Measurements from ENCODE around the gene PTPRA.

Gene PTPRA

DNA sequence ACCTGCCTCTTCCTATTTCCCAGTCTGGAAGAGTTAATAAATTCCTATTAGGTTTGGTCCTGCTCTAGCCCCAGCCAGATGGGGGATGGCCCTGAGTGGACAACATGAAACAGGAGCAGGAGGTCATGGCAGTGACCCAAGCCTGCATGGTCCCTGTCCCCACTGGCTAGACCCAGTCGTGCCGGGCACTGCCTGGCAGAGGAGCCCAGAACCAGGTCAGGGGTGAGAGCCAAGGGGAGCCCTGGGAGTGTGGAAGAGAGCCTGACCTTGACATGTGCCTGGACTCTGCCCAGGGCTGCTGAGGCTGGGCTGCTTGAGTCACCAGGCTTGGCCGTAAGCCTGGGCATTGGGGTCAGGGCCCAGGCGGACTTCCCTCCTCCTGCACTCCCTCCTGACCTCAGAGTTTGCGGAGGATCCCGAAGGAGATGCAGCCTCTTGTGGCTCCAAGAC, 207.7 kb downstream of the PTPRA start:
- no peak overlapping the region for H2BK5ac ChIP-seq (ENCODE audit: low read depth, low read length, poor library complexity)
- no CpG with 5 or more reads among the region's 6 CpGs for WGBS (ENCODE audit: extremely low coverage, insufficient coverage, insufficient read length)
- H3K4me2 ChIP-seq (ENCODE audit: low read length), result no peak overlapping the region
- H2BK120ac ChIP-seq (ENCODE audit: insufficient read depth, low read length, poor library complexity), result no peak overlapping the region
- H3K4me3 ChIP-seq (ENCODE audit: low read depth, low read length), result no peak overlapping the region
- no peak overlapping the region for H3K18ac ChIP-seq (ENCODE audit: low read length)
- H3K9ac ChIP-seq (ENCODE audit: low read length), result no peak overlapping the region
- H3K79me1 ChIP-seq (ENCODE audit: low read length), result no peaks in the 10 kb centered on the region
- no peak overlapping the region for H4K8ac ChIP-seq (ENCODE audit: low read depth, low read length)
- H2BK12ac ChIP-seq (ENCODE audit: low read length), result no peak overlapping the region
- no peak overlapping the region for H3K14ac ChIP-seq (ENCODE audit: low read length)
- H4K91ac ChIP-seq (ENCODE audit: low read depth, low read length), result no peak overlapping the region
- peaks cover 37% of the 10 kb centered on the region for H3K27me3 ChIP-seq (ENCODE audit: insufficient read depth, low read length)
- H3K4ac ChIP-seq (ENCODE audit: low read depth, low read length), result no peak overlapping the region
- no peak overlapping the region for H2AK5ac ChIP-seq (ENCODE audit: low read length)
- peaks cover 0 to 13% of the 10 kb centered on the region in 2 experiments for H3K4me1 ChIP-seq (ENCODE audit: control insufficient read depth in 1 of 2, insufficient read depth in 2 of 2, low read length in 2 of 2)
- no peak overlapping the region for H3K23ac ChIP-seq (ENCODE audit: low read length)
- no peak overlapping the region for H2AFZ ChIP-seq (ENCODE audit: insufficient read depth, low read length, poor library complexity)
- DNase-seq, result no peak
- H3K9me3 ChIP-seq (ENCODE audit: insufficient read depth, low read depth, low read length), result peaks cover 5% of the 10 kb centered on the region
- no peak overlapping the region for H4K12ac ChIP-seq (ENCODE audit: low read depth, low read length)
- no peak overlapping the region for H3K27ac ChIP-seq (ENCODE audit: low read depth, low read length)
- no peaks in the 10 kb centered on the region for H3K36me3 ChIP-seq (ENCODE audit: control insufficient read depth in 1 of 2, insufficient read depth in 2 of 2, low read length in 2 of 2)
- H3K79me2 ChIP-seq (ENCODE audit: control insufficient read depth, insufficient read depth, low read length, poor library complexity), result no peaks in the 10 kb centered on the region

DNA sequence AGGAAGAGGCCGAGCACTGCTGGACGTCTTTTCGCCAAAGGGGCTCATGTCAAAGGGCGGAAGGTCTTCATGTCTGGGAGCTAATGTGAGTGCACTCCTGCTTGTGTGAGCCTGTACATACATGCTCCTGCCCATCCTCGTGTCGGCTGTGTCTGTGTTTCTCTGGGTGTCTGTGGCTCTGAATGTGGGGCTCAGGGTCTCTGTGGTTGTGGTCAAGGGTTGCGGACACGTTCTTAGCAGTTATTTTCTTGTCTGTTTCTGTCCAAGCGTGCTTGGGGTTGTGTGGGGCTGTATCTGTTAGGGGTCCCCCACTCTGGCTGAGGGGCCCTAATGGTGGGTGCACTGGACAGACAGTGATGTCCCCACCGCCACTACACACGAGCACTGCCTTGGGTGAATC, 208.4 kb downstream of the PTPRA start:
- no peak overlapping the region for H2AK5ac ChIP-seq (ENCODE audit: low read length)
- no peak overlapping the region for H3K27ac ChIP-seq (ENCODE audit: low read depth, low read length)
- H3K23ac ChIP-seq (ENCODE audit: low read length), result no peak overlapping the region
- H3K18ac ChIP-seq (ENCODE audit: low read length), result no peak overlapping the region
- no peak overlapping the region for H3K9ac ChIP-seq (ENCODE audit: low read length)
- DNase-seq, result no peak
- H3K4ac ChIP-seq (ENCODE audit: low read depth, low read length), result no peak overlapping the region
- H3K4me3 ChIP-seq (ENCODE audit: low read depth, low read length), result no peak overlapping the region
- peaks cover 37% of the 10 kb centered on the region for H3K27me3 ChIP-seq (ENCODE audit: insufficient read depth, low read length)
- H3K4me1 ChIP-seq (ENCODE audit: control insufficient read depth in 1 of 2, insufficient read depth in 2 of 2, low read length in 2 of 2), result peaks cover 0 to 13% of the 10 kb centered on the region in 2 experiments
- H3K36me3 ChIP-seq (ENCODE audit: control insufficient read depth in 1 of 2, insufficient read depth in 2 of 2, low read length in 2 of 2), result no peaks in the 10 kb centered on the region
- H2BK120ac ChIP-seq (ENCODE audit: insufficient read depth, low read length, poor library complexity), result no peak overlapping the region
- no peak overlapping the region for H2BK12ac ChIP-seq (ENCODE audit: low read length)
- no peaks in the 10 kb centered on the region for H3K79me1 ChIP-seq (ENCODE audit: low read length)
- WGBS (ENCODE audit: extremely low coverage, insufficient coverage, insufficient read length), result no CpG with 5 or more reads among the region's 11 CpGs
- H4K12ac ChIP-seq (ENCODE audit: low read depth, low read length), result no peak overlapping the region
- no peaks in the 10 kb centered on the region for H3K79me2 ChIP-seq (ENCODE audit: control insufficient read depth, insufficient read depth, low read length, poor library complexity)
- no peak overlapping the region for H2BK5ac ChIP-seq (ENCODE audit: low read depth, low read length, poor library complexity)
- no peak overlapping the region for H4K8ac ChIP-seq (ENCODE audit: low read depth, low read length)
- H4K91ac ChIP-seq (ENCODE audit: low read depth, low read length), result no peak overlapping the region
- H3K4me2 ChIP-seq (ENCODE audit: low read length), result no peak overlapping the region
- H3K9me3 ChIP-seq (ENCODE audit: insufficient read depth, low read depth, low read length), result peaks cover 5% of the 10 kb centered on the region
- no peak overlapping the region for H3K14ac ChIP-seq (ENCODE audit: low read length)
- H2AFZ ChIP-seq (ENCODE audit: insufficient read depth, low read length, poor library complexity), result no peak overlapping the region

DNA sequence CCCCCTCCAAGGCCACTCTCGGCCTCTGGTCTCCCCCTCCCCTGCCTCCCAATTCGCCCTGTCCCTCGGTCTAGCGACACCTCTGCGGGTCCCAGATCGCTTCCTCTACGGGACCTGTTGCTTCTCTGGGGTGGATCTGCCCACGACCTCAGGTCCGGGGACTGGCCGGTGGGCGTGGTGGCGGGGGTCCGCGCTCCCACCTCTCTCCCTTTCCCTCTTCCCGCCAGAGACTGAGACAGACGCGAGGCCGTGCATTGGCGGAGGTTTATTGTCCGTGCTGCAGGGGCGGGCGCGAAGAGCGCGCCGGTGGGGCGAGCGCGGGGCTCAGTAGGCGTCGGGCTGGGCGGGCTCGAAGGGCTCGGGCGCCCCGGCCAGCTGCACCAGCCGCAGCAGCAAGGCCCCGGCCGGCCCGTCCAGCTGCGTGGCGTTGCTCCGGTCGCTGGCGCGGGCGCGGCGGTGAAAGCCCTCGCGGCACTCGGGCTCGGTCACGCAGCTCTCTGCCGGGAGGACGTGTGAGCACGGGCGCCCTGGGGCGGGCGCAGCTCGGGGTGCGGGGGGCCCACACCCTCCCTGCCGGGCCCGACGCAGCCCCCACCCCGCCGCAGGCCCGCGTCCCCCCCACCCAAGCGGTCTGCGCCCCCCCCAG, 209.1 kb downstream of the PTPRA start:
- peaks cover 37% of the 10 kb centered on the region for H3K27me3 ChIP-seq (ENCODE audit: insufficient read depth, low read length)
- no peak overlapping the region for H2AK5ac ChIP-seq (ENCODE audit: low read length)
- H3K4ac ChIP-seq (ENCODE audit: low read depth, low read length), result no peak overlapping the region
- no peak overlapping the region for H3K14ac ChIP-seq (ENCODE audit: low read length)
- no peak overlapping the region for H2BK12ac ChIP-seq (ENCODE audit: low read length)
- H3K9ac ChIP-seq (ENCODE audit: low read length), result no peak overlapping the region
- H3K18ac ChIP-seq (ENCODE audit: low read length), result no peak overlapping the region
- H2BK120ac ChIP-seq (ENCODE audit: insufficient read depth, low read length, poor library complexity), result no peak overlapping the region
- no peaks in the 10 kb centered on the region for H3K79me2 ChIP-seq (ENCODE audit: control insufficient read depth, insufficient read depth, low read length, poor library complexity)
- H3K23ac ChIP-seq (ENCODE audit: low read length), result no peak overlapping the region
- no peaks in the 10 kb centered on the region for H3K79me1 ChIP-seq (ENCODE audit: low read length)
- no peaks in the 10 kb centered on the region for H3K36me3 ChIP-seq (ENCODE audit: control insufficient read depth in 1 of 2, insufficient read depth in 2 of 2, low read length in 2 of 2)
- no peak overlapping the region for H4K12ac ChIP-seq (ENCODE audit: low read depth, low read length)
- DNase-seq, result peak in 1 of 2 donors; percentile 6
- H3K4me2 ChIP-seq (ENCODE audit: low read length), result peak overlapping the region; percentile 57
- peaks cover 5% of the 10 kb centered on the region for H3K9me3 ChIP-seq (ENCODE audit: insufficient read depth, low read depth, low read length)
- no CpG with 5 or more reads among the region's 71 CpGs for WGBS (ENCODE audit: extremely low coverage, insufficient coverage, insufficient read length)
- H4K91ac ChIP-seq (ENCODE audit: low read depth, low read length), result no peak overlapping the region
- no peak overlapping the region for H2AFZ ChIP-seq (ENCODE audit: insufficient read depth, low read length, poor library complexity)
- no peak overlapping the region for H2BK5ac ChIP-seq (ENCODE audit: low read depth, low read length, poor library complexity)
- no peak overlapping the region for H3K27ac ChIP-seq (ENCODE audit: low read depth, low read length)
- H3K4me1 ChIP-seq (ENCODE audit: control insufficient read depth in 1 of 2, insufficient read depth in 2 of 2, low read length in 2 of 2), result peaks cover 0 to 13% of the 10 kb centered on the region in 2 experiments
- no peak overlapping the region for H3K4me3 ChIP-seq (ENCODE audit: low read depth, low read length)
- no peak overlapping the region for H4K8ac ChIP-seq (ENCODE audit: low read depth, low read length)

DNA sequence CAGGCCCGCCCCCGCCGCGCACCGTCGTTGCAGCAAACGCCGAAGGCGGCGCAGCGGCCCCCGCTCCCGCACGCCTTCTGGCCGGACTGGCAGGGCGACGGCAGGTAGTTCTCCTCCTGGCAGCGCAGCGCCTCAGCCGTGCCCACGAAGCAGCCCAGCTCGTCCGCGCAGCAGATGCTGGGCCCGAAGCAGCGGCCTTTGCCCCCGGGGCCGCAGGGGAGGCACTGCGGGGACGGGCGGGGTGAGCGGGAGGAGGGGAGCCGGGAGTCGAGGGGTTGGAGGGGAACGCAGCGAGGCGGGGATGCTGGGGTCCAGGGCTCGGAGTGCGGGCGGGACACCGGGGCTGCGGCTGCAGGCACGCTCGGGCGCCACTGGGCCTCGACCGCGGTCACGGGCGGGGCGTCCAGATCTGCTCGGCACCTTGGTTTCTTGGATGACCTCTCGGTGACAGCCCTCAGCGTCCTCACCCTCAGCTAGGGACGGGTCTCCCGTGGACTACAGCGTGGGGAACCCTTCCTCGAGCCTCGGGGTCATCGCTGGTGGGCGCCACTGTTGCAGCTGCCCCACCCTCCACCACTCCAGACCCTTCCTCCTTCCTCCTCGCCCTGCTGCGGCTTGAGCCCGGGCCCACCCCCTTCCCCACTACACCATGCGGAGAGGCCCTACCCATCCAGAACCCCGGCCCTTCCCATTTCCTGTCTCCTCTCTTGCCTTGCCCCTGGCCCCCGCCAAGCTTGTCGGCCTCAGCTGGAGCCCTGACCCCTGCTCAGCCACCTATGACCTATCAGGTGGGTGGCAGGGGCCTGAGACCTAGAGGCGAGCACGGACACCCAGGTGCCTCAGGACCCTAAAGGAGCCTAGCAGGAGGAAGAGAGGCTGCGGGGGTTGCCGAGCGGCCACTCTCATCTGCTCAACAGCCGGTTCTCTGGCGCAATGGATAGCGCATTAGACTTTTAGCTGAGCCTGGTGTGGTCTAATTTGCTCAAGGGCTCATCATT, 210.0 kb downstream of the PTPRA start:
- Histone ChIP-seq H2BK5ac (ENCODE audit: low read depth, low read length, poor library complexity) (no peak overlapping the region), H3K23ac (ENCODE audit: low read length) (no peak overlapping the region), H3K4me2 (ENCODE audit: low read length) (peak overlapping the region; percentile 54), H2AK5ac (ENCODE audit: low read length) (no peak overlapping the region), H3K79me2 (ENCODE audit: control insufficient read depth, insufficient read depth, low read length, poor library complexity) (no peaks in the 10 kb centered on the region), H3K27ac (ENCODE audit: low read depth, low read length) (no peak overlapping the region), H4K8ac (ENCODE audit: low read depth, low read length) (no peak overlapping the region), H2BK12ac (ENCODE audit: low read length) (no peak overlapping the region), H3K36me3 (ENCODE audit: control insufficient read depth in 1 of 2, insufficient read depth in 2 of 2, low read length in 2 of 2) (no peaks in the 10 kb centered on the region), H4K12ac (ENCODE audit: low read depth, low read length) (no peak overlapping the region), H2AFZ (ENCODE audit: insufficient read depth, low read length, poor library complexity) (no peak overlapping the region), H3K18ac (ENCODE audit: low read length) (no peak overlapping the region), H3K79me1 (ENCODE audit: low read length) (no peaks in the 10 kb centered on the region), H2BK120ac (ENCODE audit: insufficient read depth, low read length, poor library complexity) (no peak overlapping the region), H4K91ac (ENCODE audit: low read depth, low read length) (no peak overlapping the region), H3K4me3 (ENCODE audit: low read depth, low read length) (peak overlapping the region; percentile 26), H3K4me1 (ENCODE audit: control insufficient read depth in 1 of 2, insufficient read depth in 2 of 2, low read length in 2 of 2) (peaks cover 0 to 13% of the 10 kb centered on the region in 2 experiments), H3K4ac (ENCODE audit: low read depth, low read length) (no peak overlapping the region), H3K9ac (ENCODE audit: low read length) (no peak overlapping the region), H3K14ac (ENCODE audit: low read length) (no peak overlapping the region), H3K9me3 (ENCODE audit: insufficient read depth, low read depth, low read length) (peaks cover 5% of the 10 kb centered on the region), H3K27me3 (ENCODE audit: insufficient read depth, low read length) (peaks cover 37% of the 10 kb centered on the region)
- no peak for DNase-seq
- WGBS (ENCODE audit: extremely low coverage, insufficient coverage, insufficient read length), result no CpG with 5 or more reads among the region's 76 CpGs
